Esophagus squamous epithelium (tissue), 5 donors: ENCODE measurements around the gene S100A14. TPM values are rescaled to one million over a fixed set of nuclear protein-coding genes. Genes with fewer than 3 reads are reported as not detected.
A peak's percentile ranks its signal among the peaks of the same experiment; 100 is the strongest.

Experiments used
- DNase-seq: peaks from one replicate; lab custom pipeline; 2025; lab: John Stamatoyannopoulos, UW
- H3K27ac ChIP-seq, 4 donors: fragments of 200-600 bp; sonication (generic); one replicate each; pipeline ENCODE4 v1.5.1; 2016 to 2019; ENCODE audit warnings: mild to moderate bottlenecking in 1 of 4
- H3K27me3 ChIP-seq, 4 donors: fragments of 200-600 bp; sonication (generic); 1 replicate in 3 of 4; 2 replicates in 1 of 4; pipeline versions ENCODE4 v1.5.1 to v1.6.0; 2017 to 2021; ENCODE audit warnings: antibody characterized with exemption in 1 of 4
- H3K36me3 ChIP-seq, 3 donors: fragments of 200-600 bp; sonication (generic); one replicate each; pipeline ENCODE4 v1.5.1; 2016 to 2019
- H3K4me1 ChIP-seq, 3 donors: fragments of 200-600 bp; sonication (generic); one replicate each; pipeline ENCODE4 v1.5.1; 2017 to 2019
- H3K4me3 ChIP-seq, 4 donors: fragments of 200-600 bp; sonication (generic); 1 replicate in 3 of 4; 2 replicates in 1 of 4; pipeline ENCODE4 v1.5.1; 2016 to 2019; ENCODE audit warnings: mild to moderate bottlenecking in 2 of 4, moderate library complexity in 1 of 4
- H3K9me3 ChIP-seq, 3 donors: fragments of 200-600 bp; sonication (generic); one replicate each; pipeline ENCODE4 v1.5.1; 2016 to 2019
- CTCF ChIP-seq, 6 experiments: fragments of 450-650 bp in 4 of 6; fragments of 200-600 bp in 2 of 6; sonication (generic) in 2 of 6; IDR thresholded peaks; one replicate each; pipeline ENCODE4 v1.5.1; 2016 to 2019; ENCODE audit warnings: antibody characterized with exemption in 6 of 6, mild to moderate bottlenecking in 4 of 6, moderate library complexity in 4 of 6
- POLR2A ChIP-seq, 4 donors: fragments of 450-650 bp; IDR thresholded peaks; one replicate each; pipeline ENCODE4 v1.6.1; 2017; ENCODE audit warnings: antibody characterized with exemption in 4 of 4, mild to moderate bottlenecking in 4 of 4, moderate library complexity in 3 of 4
- WGBS, 2 donors: methylation state at CpG; one replicate each; pipeline ENCODE4 v1.1.5; 2018; 5-methylcytosine and 5-hydroxymethylcytosine counted together
- intact Hi-C: fragments of 100-400 bp; cut with DNase I; formaldehyde crosslinking; loops from one replicate; pipeline ENCODE4 v1.15.0; 2022
- total RNA-seq, 4 donors: library from RNA; depleted of rRNA; stranded (reverse); fragments of >200 nt; gene quantifications; one replicate each; pipeline ENCODE4 v1.1.0, GENCODE V29; 2016
- donor health status: DM: yes; HTN: yes; CAD: no.

S100A14 gene
- total RNA-seq, 4 donors from 2014 or later, result 1,580 to 2,481 (median 2,030) TPM

GRCh38 chr1:153610334-153610733 is 5.8 kb downstream of the S100A14 start:
- H3K27ac ChIP-seq, result peak overlapping the region; percentile 92 to 96 (median 94)
- TF ChIP-seq CTCF (IDR thresholded peaks at IDR 0.05), result no peak
- TF ChIP-seq POLR2A (IDR thresholded peaks at IDR 0.05), result no peak
- H3K36me3 ChIP-seq, result peaks cover 14 to 30% (median 20%) of the 10 kb centered on the region in 3 donors
- H3K9me3 ChIP-seq, result no peaks in the 10 kb centered on the region
- H3K4me1 ChIP-seq, result peaks cover 30 to 84% (median 46%) of the 10 kb centered on the region in 3 donors
- intact Hi-C loops, result loop anchor here (5.0 kb wide), 1 partner anchor 33 kb away; no protein-coding TSS in a partner anchor
- DNase-seq, result no peak
- WGBS, 2 donors, result 0 to 38% methylated on average over 1 of the region's 4 CpGs
- H3K4me3 ChIP-seq, result peak overlapping the region; percentile 54 to 76 (median 66)
- H3K27me3 ChIP-seq, result no peaks in the 10 kb centered on the region

- Histone ChIP-seq H3K4me3 (peak overlapping the region; percentile 54 to 76 (median 66)), H3K27me3 (no peaks in the 10 kb centered on the region), H3K36me3 (peaks cover 14 to 37% (median 20%) of the 10 kb centered on the region in 3 donors), H3K4me1 (peaks cover 30 to 76% (median 46%) of the 10 kb centered on the region in 3 donors), H3K9me3 (no peaks in the 10 kb centered on the region), H3K27ac (peak overlapping the region; percentile 92 to 96 (median 94))
- DNase-seq, result no peak
- WGBS, 2 donors, result 23 to 43% methylated on average over 6 of the region's 6 CpGs
- intact Hi-C loops, result no loop called here
- TF ChIP-seq POLR2A (IDR thresholded peaks at IDR 0.05) (no peak), CTCF (IDR thresholded peaks at IDR 0.05) (no peak)
Observed at GRCh38 chr1:153609585-153609907, 6.6 kb downstream of the S100A14 start.

GRCh38 chr1:153608742-153609584 is 7.2 kb downstream of the S100A14 start:
- Histone ChIP-seq H3K9me3 (no peaks in the 10 kb centered on the region), H3K36me3 (peaks cover 14 to 42% (median 20%) of the 10 kb centered on the region in 3 donors), H3K4me3 (peak overlapping the region; percentile 54 to 76 (median 66)), H3K27ac (peak overlapping the region; percentile 92 to 96 (median 94)), H3K4me1 (peaks cover 30 to 70% (median 41%) of the 10 kb centered on the region in 3 donors), H3K27me3 (no peaks in the 10 kb centered on the region)
- TF ChIP-seq CTCF (IDR thresholded peaks at IDR 0.05) (no peak), POLR2A (IDR thresholded peaks at IDR 0.05) (peak in 2 of 4 donors; percentile 48 to 55)
- no peak for DNase-seq
- intact Hi-C loops, result no loop called here
- WGBS, 2 donors, result 24 to 45% methylated on average over 11 of the region's 19 CpGs

GRCh38 chr1:153608089-153608682 is 7.9 kb downstream of the S100A14 start:
- peaks cover 30 to 62% (median 41%) of the 10 kb centered on the region in 3 donors for H3K4me1 ChIP-seq
- no peaks in the 10 kb centered on the region for H3K27me3 ChIP-seq
- DNase-seq, result no peak
- TF ChIP-seq CTCF (IDR thresholded peaks at IDR 0.05) (no peak), POLR2A (IDR thresholded peaks at IDR 0.05) (no peak)
- H3K36me3 ChIP-seq, result peaks cover 14 to 49% (median 20%) of the 10 kb centered on the region in 3 donors
- H3K4me3 ChIP-seq, result peak overlapping the region; percentile 54 to 76 (median 66)
- intact Hi-C loops, result no loop called here
- 33% methylated on average over 1 of the region's 7 CpGs; no CpG with 5 or more reads in 1 of the 2 donors for WGBS, 2 donors
- H3K9me3 ChIP-seq, result no peaks in the 10 kb centered on the region
- peak overlapping the region; percentile 92 to 96 (median 94) for H3K27ac ChIP-seq
